ENCODE data around the gene SEPTIN3. TPM values are rescaled to one million over a fixed set of nuclear protein-coding genes. Genes with fewer than 3 reads are reported as not detected.
A peak's percentile ranks its signal among the peaks of the same experiment; 100 is the strongest.

The SEPTIN3 gene
- total RNA-seq, 4 donors from 2014 or later, result 0.22 to 0.75 (median 0.40) TPM

DNA sequence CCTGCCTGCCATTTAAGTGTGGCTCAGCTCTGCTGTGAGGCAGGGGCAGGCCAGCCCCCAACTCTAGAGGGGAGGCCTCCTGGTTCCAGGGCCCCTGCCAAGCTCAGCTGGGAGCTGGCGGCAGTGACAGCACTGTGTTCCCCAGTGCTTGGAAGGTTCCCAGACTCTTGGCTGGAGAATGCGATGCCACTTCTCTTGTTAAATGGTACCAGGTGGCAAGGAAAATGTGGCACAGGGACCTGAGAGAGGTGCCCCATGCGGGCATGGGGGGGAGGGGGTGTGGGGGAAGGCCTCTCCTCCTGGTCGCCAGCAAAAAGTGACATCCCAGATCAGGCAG, 34.3 kb upstream of the SEPTIN3 start:
- H3K9me3 ChIP-seq, result no peaks in the 10 kb centered on the region
- no peaks in the 10 kb centered on the region for H3K36me3 ChIP-seq
- no peak overlapping the region for H3K4me3 ChIP-seq (replicated peaks in 1 of 3)
- no peak for TF ChIP-seq POLR2A (IDR thresholded peaks at IDR 0.05)
- TF ChIP-seq, protein P1, sequence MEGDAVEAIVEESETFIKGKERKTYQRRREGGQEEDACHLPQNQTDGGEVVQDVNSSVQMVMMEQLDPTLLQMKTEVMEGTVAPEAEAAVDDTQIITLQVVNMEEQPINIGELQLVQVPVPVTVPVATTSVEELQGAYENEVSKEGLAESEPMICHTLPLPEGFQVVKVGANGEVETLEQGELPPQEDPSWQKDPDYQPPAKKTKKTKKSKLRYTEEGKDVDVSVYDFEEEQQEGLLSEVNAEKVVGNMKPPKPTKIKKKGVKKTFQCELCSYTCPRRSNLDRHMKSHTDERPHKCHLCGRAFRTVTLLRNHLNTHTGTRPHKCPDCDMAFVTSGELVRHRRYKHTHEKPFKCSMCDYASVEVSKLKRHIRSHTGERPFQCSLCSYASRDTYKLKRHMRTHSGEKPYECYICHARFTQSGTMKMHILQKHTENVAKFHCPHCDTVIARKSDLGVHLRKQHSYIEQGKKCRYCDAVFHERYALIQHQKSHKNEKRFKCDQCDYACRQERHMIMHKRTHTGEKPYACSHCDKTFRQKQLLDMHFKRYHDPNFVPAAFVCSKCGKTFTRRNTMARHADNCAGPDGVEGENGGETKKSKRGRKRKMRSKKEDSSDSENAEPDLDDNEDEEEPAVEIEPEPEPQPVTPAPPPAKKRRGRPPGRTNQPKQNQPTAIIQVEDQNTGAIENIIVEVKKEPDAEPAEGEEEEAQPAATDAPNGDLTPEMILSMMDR (IDR thresholded peaks at IDR 0.05), result no peak
- no peaks in the 10 kb centered on the region for H3K4me1 ChIP-seq
- H3K27ac ChIP-seq, result no peak overlapping the region
- H3K27me3 ChIP-seq, result no peaks in the 10 kb centered on the region
- WGBS, 2 donors, result 92% methylated on average over 3 to 4 of the region's 4 CpGs
- no peak for DNase-seq
- intact Hi-C loops (cut with DNase I), result no loop called here

- H3K27me3 ChIP-seq, result no peaks in the 10 kb centered on the region
- intact Hi-C loops (cut with DNase I), result no loop called here
- H3K27ac ChIP-seq, result no peak overlapping the region
- H3K9me3 ChIP-seq, result no peaks in the 10 kb centered on the region
- TF ChIP-seq POLR2A (IDR thresholded peaks at IDR 0.05), result no peak
- TF ChIP-seq, protein P1 (IDR thresholded peaks at IDR 0.05), result no peak
- H3K4me3 ChIP-seq (replicated peaks in 1 of 3), result no peak overlapping the region
- 89 to 92% methylated on average over 8 to 9 of the region's 9 CpGs for WGBS, 2 donors
- H3K4me1 ChIP-seq, result no peaks in the 10 kb centered on the region
- DNase-seq, result no peak
- no peaks in the 10 kb centered on the region for H3K36me3 ChIP-seq
These were observed 33.7 kb upstream of the SEPTIN3 start for GRCh38 chr22:41935509-41935908.

DNA sequence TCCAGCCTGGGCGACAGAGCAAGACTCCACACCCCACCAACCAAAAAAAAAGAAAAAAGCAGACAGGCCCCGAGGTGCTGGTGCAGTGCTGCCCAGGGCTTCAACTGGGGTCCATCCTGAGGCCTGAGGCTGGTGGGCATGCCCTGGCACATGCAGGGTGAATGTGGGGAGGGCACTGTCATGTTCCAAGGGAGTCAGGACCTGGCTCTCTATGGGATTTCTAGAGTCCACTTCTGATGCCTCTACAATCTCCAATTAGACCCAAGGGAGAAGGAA, 32.4 kb upstream of the SEPTIN3 start:
- no peak for DNase-seq
- WGBS, 2 donors, result 94% methylated on average over 2 of the region's 2 CpGs
- Histone ChIP-seq H3K27me3 (no peaks in the 10 kb centered on the region), H3K4me1 (peaks cover 0 to 5% of the 10 kb centered on the region in 2 donors), H3K9me3 (no peaks in the 10 kb centered on the region), H3K4me3 (replicated peaks in 1 of 3) (no peak overlapping the region), H3K27ac (no peak overlapping the region), H3K36me3 (no peaks in the 10 kb centered on the region)
- TF ChIP-seq POLR2A (IDR thresholded peaks at IDR 0.05), result no peak
- TF ChIP-seq, protein P1 (IDR thresholded peaks at IDR 0.05), result no peak
- intact Hi-C loops (cut with DNase I), result no loop called here

- peak in 1 of 2 donors; percentile 40 for DNase-seq
- Histone ChIP-seq H3K36me3 (no peaks in the 10 kb centered on the region), H3K27ac (no peak overlapping the region), H3K9me3 (no peaks in the 10 kb centered on the region), H3K4me1 (peaks cover 0 to 5% of the 10 kb centered on the region in 2 donors), H3K4me3 (replicated peaks in 1 of 3) (no peak overlapping the region), H3K27me3 (no peaks in the 10 kb centered on the region)
- 81 to 83% methylated on average over 13 of the region's 13 CpGs for WGBS, 2 donors
- intact Hi-C loops (cut with DNase I), result loop anchor here (5.0 kb wide), 3 partner anchors 118 to 243 kb away; partner anchors contain the start of gene MEI1
- TF ChIP-seq, protein P1 (IDR thresholded peaks at IDR 0.05), result no peak
- no peak for TF ChIP-seq POLR2A (IDR thresholded peaks at IDR 0.05)
These were observed 29.0 kb upstream of the SEPTIN3 start for GRCh38 chr22:41939981-41940831.
